Measurements from ENCODE around the gene ZNF559.

Gene ZNF559

DNA sequence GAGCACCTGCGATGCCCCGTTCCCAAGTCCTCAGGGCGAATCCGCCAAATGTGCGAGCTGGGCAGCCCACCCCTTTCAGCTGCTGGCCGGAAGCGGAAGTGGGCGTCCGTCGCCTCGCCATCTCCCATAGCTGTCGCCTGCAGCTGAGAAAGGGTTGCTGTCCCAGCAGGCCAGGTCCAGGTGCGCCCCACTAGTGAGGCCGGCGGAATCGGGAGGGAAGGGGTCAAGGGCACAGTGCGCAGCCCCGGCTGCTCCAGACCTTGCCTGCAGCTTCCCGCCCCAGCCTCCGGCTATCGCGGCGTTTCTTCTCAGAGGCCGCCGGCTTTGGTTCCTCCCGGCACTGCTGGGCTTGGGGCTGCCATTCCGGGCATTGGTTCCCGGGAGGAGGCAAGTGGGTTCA is 38.9 kb downstream of the ZNF559 start, which contains the start of gene ZNF177:
Gene ZNF177, plus strand, starts transcription at position 109 of the 400 bp plus-strand sequence. CDS start 15,299 bp downstream, outside the sequence.
- DNase-seq, result peak; percentile 20

GRCh38 chr19:9370738-9371619 is 47.0 kb downstream of the ZNF559 start:
- DNase-seq, result no peak

GRCh38 chr19:9381361-9381785 is 57.4 kb downstream of the ZNF559 start:
- DNase-seq, result no peak

Data from hematopoietic multipotent progenitor cell treated with erythropoietin and hydrocortisone succinate and interleukin-3 and kit ligand, for 6 days (in vitro differentiated cells).